ENCODE measurements around the gene ATP2A2. TPM values are rescaled to one million over a fixed set of nuclear protein-coding genes. Genes with fewer than 3 reads are reported as not detected.
"Not testable (repeated sequence)": the region's sequence is repeated elsewhere in the genome, so short reads cannot be mapped to it uniquely, and the experiment has no call there.

The ATP2A2 gene
- total RNA-seq, 1 donor from 2014 or later, result 515 TPM

DNA sequence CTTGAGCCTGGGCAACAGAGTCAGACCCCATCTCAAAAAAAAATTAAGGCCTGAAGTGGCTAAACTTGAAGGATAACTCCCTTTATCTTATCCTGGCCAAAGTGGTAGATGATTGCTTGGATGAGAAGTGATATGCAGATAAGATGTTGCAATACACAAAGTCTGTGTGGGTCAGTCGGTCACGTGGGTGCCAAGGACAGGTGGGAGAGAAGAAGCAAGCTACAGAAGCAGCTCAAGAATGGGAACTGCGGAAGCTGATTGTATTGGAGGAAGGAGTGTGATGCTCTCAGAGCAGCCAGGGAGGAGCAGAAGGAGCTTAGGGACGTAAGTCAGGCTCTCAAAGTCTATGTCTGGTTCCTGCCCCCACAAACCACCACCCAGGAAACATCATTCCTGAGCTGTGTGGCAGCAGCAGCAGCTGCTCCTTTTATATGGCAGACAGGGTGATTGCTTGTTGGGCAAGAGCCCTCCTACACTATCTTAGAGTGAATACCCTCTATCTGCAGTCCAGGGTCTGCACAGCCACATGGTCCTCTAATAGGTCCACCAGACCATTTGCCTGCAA, 54.5 kb downstream of the ATP2A2 start:
- H3K27me3 ChIP-seq (ENCODE audit: control insufficient read depth in 3 of 3, insufficient read depth in 3 of 3, low read length in 3 of 3), result no peaks in the 10 kb centered on the region
- no peaks in the 10 kb centered on the region for H3K9me3 ChIP-seq (ENCODE audit: control insufficient read depth in 3 of 3, low read length in 3 of 3)
- H3K4me3 ChIP-seq (ENCODE audit: low read length in 3 of 3), result no peak overlapping the region
- no peak overlapping the region for H3K27ac ChIP-seq (ENCODE audit: low read depth, low read length)
- H3K36me3 ChIP-seq (ENCODE audit: control insufficient read depth in 3 of 3, insufficient read depth in 3 of 3, low read length in 3 of 3), result peaks cover 76 to 82% (median 81%) of the 10 kb centered on the region in 3 donors
- H3K4me1 ChIP-seq (ENCODE audit: control insufficient read depth in 3 of 3, insufficient read depth in 3 of 3, low read length in 3 of 3), result peaks cover 5 to 18% (median 9%) of the 10 kb centered on the region in 3 donors
- no peak overlapping the region for H3K9ac ChIP-seq (ENCODE audit: low read depth in 1 of 3, low read length in 3 of 3)

DNA sequence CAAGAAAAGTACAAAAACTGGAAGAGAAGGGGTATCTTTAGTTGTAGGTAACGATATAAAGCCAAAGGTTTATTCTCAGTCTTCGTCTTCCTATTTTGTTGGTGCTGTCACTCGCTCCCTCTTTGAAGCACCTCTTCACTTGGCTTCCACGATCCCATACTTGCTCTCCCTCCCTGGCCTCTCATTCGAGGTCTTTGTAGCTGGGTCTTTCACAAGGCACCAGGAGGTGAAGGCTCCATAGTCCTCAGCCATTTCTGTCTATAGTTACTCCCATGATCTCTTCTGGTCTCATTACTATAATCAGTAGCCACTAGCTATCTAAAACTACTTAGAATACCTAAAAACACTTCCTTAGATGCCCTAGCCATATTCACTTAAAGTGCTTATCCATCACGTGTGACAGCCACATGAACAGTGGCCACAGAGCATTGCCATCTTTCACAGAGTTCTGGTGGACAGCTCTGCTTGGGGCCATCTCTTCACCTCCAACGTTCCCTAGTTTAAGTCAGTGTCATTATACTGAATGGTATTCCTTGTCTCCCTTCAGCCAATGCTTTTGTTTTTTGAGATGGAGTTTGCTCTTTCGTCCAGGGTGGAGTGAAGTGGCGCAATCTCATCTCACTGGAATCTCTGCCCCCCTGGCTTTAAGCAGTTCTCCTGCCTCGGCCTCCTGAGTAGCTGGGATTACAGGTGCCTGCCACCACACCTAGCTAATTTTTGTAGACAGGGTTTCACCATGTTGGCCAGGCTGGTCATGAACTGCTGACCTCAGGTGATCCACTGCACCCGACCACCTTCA, 57.1 kb downstream of the ATP2A2 start:
- Histone ChIP-seq H3K27ac (ENCODE audit: low read depth, low read length) (no peak overlapping the region), H3K9ac (ENCODE audit: low read depth in 1 of 3, low read length in 3 of 3) (no peak overlapping the region), H3K36me3 (ENCODE audit: control insufficient read depth in 3 of 3, insufficient read depth in 3 of 3, low read length in 3 of 3) (peaks cover 88 to 90% (median 88%) of the 10 kb centered on the region in 3 donors), H3K9me3 (ENCODE audit: control insufficient read depth in 3 of 3, low read length in 3 of 3) (no peaks in the 10 kb centered on the region), H3K4me3 (ENCODE audit: low read length in 3 of 3) (no peak overlapping the region), H3K4me1 (ENCODE audit: control insufficient read depth in 3 of 3, insufficient read depth in 3 of 3, low read length in 3 of 3) (peaks cover 0 to 16% (median 10%) of the 10 kb centered on the region in 3 donors), H3K27me3 (ENCODE audit: control insufficient read depth in 3 of 3, insufficient read depth in 3 of 3, low read length in 3 of 3) (no peaks in the 10 kb centered on the region)

DNA sequence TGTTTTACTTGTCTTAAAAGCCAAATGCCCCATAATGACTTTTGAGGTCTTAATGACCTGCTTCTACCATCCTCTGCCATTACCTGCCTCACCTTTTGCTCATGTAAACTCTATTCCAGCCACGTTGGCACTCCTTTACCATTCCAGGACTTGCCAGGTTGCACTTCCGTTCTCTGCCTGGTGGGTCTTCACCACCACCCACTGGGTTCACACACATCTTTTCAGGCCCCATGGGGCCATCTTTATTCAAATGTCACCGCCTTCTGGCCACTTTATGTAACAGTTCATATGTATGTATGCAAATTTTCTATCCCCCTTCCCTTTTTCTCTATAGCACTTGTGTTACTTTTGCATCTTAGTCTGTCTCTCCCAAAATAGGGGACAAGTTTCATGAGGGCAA, 57.7 kb downstream of the ATP2A2 start:
- Histone ChIP-seq H3K9me3 (ENCODE audit: control insufficient read depth in 3 of 3, low read length in 3 of 3) (no peaks in the 10 kb centered on the region), H3K4me1 (ENCODE audit: control insufficient read depth in 3 of 3, insufficient read depth in 3 of 3, low read length in 3 of 3) (peaks cover 0 to 16% (median 10%) of the 10 kb centered on the region in 3 donors), H3K36me3 (ENCODE audit: control insufficient read depth in 3 of 3, insufficient read depth in 3 of 3, low read length in 3 of 3) (peaks cover 88 to 92% (median 90%) of the 10 kb centered on the region in 3 donors), H3K9ac (ENCODE audit: low read depth in 1 of 3, low read length in 3 of 3) (no peak overlapping the region), H3K27ac (ENCODE audit: low read depth, low read length) (peak overlapping the region; percentile 9), H3K27me3 (ENCODE audit: control insufficient read depth in 3 of 3, insufficient read depth in 3 of 3, low read length in 3 of 3) (no peaks in the 10 kb centered on the region), H3K4me3 (ENCODE audit: low read length in 3 of 3) (no peak overlapping the region)

DNA sequence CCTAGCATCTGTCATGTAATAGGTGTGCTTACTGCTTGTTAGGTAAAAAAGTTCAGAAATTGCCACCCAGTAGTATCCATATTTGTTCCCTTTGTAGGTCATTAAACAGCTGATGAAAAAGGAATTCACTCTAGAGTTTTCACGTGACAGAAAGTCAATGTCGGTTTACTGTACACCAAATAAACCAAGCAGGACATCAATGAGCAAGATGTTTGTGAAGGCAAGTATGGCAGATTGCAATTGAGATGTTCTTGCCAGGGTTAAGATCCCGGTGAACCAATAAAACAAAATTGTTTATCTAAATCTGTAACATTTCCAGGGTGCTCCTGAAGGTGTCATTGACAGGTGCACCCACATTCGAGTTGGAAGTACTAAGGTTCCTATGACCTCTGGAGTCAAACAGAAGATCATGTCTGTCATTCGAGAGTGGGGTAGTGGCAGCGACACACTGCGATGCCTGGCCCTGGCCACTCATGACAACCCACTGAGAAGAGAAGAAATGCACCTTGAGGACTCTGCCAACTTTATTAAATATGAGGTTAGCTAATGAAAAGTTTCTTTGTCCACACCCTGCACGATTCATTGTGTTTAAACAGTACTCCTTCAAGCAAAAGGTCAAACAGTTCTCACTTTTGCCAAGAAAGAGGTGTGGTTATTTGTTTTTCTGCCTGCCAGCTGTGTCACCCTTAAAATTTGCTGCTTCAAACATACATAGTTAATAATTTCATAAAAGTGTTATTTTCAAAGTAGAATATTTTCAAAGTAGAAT, 58.3 kb downstream of the ATP2A2 start:
- no peaks in the 10 kb centered on the region for H3K9me3 ChIP-seq (ENCODE audit: control insufficient read depth in 3 of 3, low read length in 3 of 3)
- H3K9ac ChIP-seq (ENCODE audit: low read depth in 1 of 3, low read length in 3 of 3), result no peak overlapping the region
- H3K4me3 ChIP-seq (ENCODE audit: low read length in 3 of 3), result no peak overlapping the region
- H3K27me3 ChIP-seq (ENCODE audit: control insufficient read depth in 3 of 3, insufficient read depth in 3 of 3, low read length in 3 of 3), result no peaks in the 10 kb centered on the region
- H3K4me1 ChIP-seq (ENCODE audit: control insufficient read depth in 3 of 3, insufficient read depth in 3 of 3, low read length in 3 of 3), result peaks cover 0 to 18% (median 12%) of the 10 kb centered on the region in 3 donors
- H3K27ac ChIP-seq (ENCODE audit: low read depth, low read length), result peak overlapping the region; percentile 9
- peaks cover 88 to 92% (median 90%) of the 10 kb centered on the region in 3 donors for H3K36me3 ChIP-seq (ENCODE audit: control insufficient read depth in 3 of 3, insufficient read depth in 3 of 3, low read length in 3 of 3)

DNA sequence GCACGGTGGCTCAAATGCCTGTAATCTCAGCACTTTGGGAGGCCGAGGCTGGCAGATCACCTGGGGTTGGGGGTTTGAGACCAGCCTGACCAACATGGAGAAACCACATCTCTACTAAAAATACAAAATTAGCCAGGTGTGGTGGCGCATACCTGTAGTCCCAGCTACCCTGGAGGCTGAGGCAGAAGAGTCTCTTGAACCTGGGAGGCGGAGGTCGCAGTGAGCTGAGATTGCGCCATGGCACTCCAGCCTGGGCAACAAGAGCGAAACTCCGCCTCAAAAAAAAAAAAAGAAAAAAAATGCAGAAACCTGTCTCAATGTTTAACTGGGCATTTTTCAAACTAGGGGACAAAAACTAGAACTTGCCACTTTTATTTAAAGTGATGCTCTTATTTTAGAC, 59.2 kb downstream of the ATP2A2 start:
- not testable (repeated sequence) for H3K9ac ChIP-seq (ENCODE audit: low read depth in 1 of 3, low read length in 3 of 3); H3K27me3 ChIP-seq (ENCODE audit: control insufficient read depth in 3 of 3, insufficient read depth in 3 of 3, low read length in 3 of 3); H3K27ac ChIP-seq (ENCODE audit: low read depth, low read length); H3K9me3 ChIP-seq (ENCODE audit: control insufficient read depth in 3 of 3, low read length in 3 of 3); H3K4me3 ChIP-seq (ENCODE audit: low read length in 3 of 3)
- peaks cover 89 to 94% (median 92%) of the 10 kb centered on the region in 3 donors for H3K36me3 ChIP-seq (ENCODE audit: control insufficient read depth in 3 of 3, insufficient read depth in 3 of 3, low read length in 3 of 3)
- H3K4me1 ChIP-seq (ENCODE audit: control insufficient read depth in 3 of 3, insufficient read depth in 3 of 3, low read length in 3 of 3), result peaks cover 0 to 16% (median 14%) of the 10 kb centered on the region in 3 donors

DNA sequence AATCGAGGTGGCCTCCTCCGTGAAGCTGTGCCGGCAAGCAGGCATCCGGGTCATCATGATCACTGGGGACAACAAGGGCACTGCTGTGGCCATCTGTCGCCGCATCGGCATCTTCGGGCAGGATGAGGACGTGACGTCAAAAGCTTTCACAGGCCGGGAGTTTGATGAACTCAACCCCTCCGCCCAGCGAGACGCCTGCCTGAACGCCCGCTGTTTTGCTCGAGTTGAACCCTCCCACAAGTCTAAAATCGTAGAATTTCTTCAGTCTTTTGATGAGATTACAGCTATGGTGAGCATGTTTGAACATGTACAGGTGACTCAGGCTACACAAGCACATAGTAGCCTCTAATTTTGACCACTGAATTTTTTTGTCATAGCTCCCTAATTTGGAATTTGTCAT, 59.7 kb downstream of the ATP2A2 start:
- no peaks in the 10 kb centered on the region for H3K27me3 ChIP-seq (ENCODE audit: control insufficient read depth in 3 of 3, insufficient read depth in 3 of 3, low read length in 3 of 3)
- peaks cover 0 to 13% (median 12%) of the 10 kb centered on the region in 3 donors for H3K4me1 ChIP-seq (ENCODE audit: control insufficient read depth in 3 of 3, insufficient read depth in 3 of 3, low read length in 3 of 3)
- no peaks in the 10 kb centered on the region for H3K9me3 ChIP-seq (ENCODE audit: control insufficient read depth in 3 of 3, low read length in 3 of 3)
- no peak overlapping the region for H3K9ac ChIP-seq (ENCODE audit: low read depth in 1 of 3, low read length in 3 of 3)
- H3K4me3 ChIP-seq (ENCODE audit: low read length in 3 of 3), result no peak overlapping the region
- no peak overlapping the region for H3K27ac ChIP-seq (ENCODE audit: low read depth, low read length)
- H3K36me3 ChIP-seq (ENCODE audit: control insufficient read depth in 3 of 3, insufficient read depth in 3 of 3, low read length in 3 of 3), result peaks cover 89 to 94% (median 92%) of the 10 kb centered on the region in 3 donors

DNA sequence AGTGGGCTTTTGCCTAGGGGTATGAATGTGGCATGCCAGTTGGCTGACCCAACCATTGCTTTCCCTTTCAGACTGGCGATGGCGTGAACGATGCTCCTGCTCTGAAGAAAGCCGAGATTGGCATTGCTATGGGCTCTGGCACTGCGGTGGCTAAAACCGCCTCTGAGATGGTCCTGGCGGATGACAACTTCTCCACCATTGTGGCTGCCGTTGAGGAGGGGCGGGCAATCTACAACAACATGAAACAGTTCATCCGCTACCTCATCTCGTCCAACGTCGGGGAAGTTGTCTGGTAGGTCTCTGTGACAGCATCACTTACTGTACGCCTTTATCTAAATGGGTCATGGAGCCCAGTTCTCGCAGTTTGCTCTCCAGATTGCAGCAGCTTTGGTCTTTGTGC, 61.1 kb downstream of the ATP2A2 start:
- no peaks in the 10 kb centered on the region for H3K27me3 ChIP-seq (ENCODE audit: control insufficient read depth in 3 of 3, insufficient read depth in 3 of 3, low read length in 3 of 3)
- peaks cover 87 to 89% (median 88%) of the 10 kb centered on the region in 3 donors for H3K36me3 ChIP-seq (ENCODE audit: control insufficient read depth in 3 of 3, insufficient read depth in 3 of 3, low read length in 3 of 3)
- no peak overlapping the region for H3K4me3 ChIP-seq (ENCODE audit: low read length in 3 of 3)
- H3K9ac ChIP-seq (ENCODE audit: low read depth in 1 of 3, low read length in 3 of 3), result no peak overlapping the region
- H3K27ac ChIP-seq (ENCODE audit: low read depth, low read length), result no peak overlapping the region
- H3K4me1 ChIP-seq (ENCODE audit: control insufficient read depth in 3 of 3, insufficient read depth in 3 of 3, low read length in 3 of 3), result peaks cover 0 to 16% (median 12%) of the 10 kb centered on the region in 3 donors
- H3K9me3 ChIP-seq (ENCODE audit: control insufficient read depth in 3 of 3, low read length in 3 of 3), result no peaks in the 10 kb centered on the region

DNA sequence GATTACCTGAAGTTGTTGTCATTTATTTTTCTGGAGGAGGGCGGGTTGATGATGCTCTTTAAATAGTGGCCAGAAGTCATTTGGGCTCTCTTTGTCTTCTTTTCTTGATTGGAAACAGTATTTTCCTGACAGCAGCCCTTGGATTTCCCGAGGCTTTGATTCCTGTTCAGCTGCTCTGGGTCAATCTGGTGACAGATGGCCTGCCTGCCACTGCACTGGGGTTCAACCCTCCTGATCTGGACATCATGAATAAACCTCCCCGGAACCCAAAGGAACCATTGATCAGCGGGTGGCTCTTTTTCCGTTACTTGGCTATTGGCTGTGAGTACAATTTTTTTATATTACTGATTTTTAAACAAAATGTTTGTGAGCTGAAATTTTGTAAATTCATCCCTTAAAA, 62.1 kb downstream of the ATP2A2 start:
- no peak overlapping the region for H3K9ac ChIP-seq (ENCODE audit: low read depth in 1 of 3, low read length in 3 of 3)
- no peak overlapping the region for H3K27ac ChIP-seq (ENCODE audit: low read depth, low read length)
- H3K27me3 ChIP-seq (ENCODE audit: control insufficient read depth in 3 of 3, insufficient read depth in 3 of 3, low read length in 3 of 3), result no peaks in the 10 kb centered on the region
- H3K4me3 ChIP-seq (ENCODE audit: low read length in 3 of 3), result no peak overlapping the region
- H3K4me1 ChIP-seq (ENCODE audit: control insufficient read depth in 3 of 3, insufficient read depth in 3 of 3, low read length in 3 of 3), result peaks cover 0 to 16% (median 10%) of the 10 kb centered on the region in 3 donors
- H3K36me3 ChIP-seq (ENCODE audit: control insufficient read depth in 3 of 3, insufficient read depth in 3 of 3, low read length in 3 of 3), result peaks cover 87 to 89% (median 88%) of the 10 kb centered on the region in 3 donors
- H3K9me3 ChIP-seq (ENCODE audit: control insufficient read depth in 3 of 3, low read length in 3 of 3), result no peaks in the 10 kb centered on the region

DNA sequence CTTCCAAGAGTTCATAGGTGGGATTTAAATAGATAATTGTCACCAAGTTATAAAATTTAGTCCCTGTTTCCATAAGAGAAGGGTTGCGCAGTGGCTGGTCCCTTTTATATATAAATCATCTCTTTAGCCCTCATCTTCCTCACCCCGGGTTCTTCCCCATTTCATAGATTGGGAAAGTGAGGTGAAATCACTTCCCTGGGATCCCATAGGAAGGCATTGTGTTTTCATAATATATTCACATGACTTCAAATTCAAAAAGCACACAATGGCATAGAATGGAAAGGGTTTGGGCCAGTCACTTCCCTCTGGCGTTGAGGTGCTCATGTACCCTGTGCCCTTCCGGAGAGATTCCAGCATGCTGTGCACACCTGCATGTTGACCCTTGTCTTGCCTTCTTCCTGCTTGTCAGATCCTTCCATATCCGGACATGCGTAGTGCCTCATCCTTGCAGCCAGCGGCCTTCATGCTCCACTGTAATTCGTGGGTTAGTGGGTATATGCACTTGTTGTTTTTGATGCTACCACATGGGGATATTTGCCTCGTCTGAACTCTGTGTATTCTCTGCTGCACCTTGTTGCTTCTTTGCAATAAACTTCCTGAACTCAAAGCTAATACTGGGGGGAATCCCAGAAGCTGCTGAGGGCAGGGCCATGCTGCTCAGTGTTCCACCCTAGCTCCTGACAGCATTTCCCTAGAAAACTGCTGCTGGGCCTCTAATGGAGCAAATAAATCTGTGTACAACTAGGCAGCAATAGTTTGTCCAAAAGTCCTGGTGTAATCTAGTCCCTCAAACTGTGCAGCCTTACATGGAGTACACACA, 62.9 kb downstream of the ATP2A2 start:
- no peaks in the 10 kb centered on the region for H3K27me3 ChIP-seq (ENCODE audit: control insufficient read depth in 3 of 3, insufficient read depth in 3 of 3, low read length in 3 of 3)
- H3K9ac ChIP-seq (ENCODE audit: low read depth in 1 of 3, low read length in 3 of 3), result no peak overlapping the region
- peaks cover 0 to 16% (median 8%) of the 10 kb centered on the region in 3 donors for H3K4me1 ChIP-seq (ENCODE audit: control insufficient read depth in 3 of 3, insufficient read depth in 3 of 3, low read length in 3 of 3)
- no peak overlapping the region for H3K4me3 ChIP-seq (ENCODE audit: low read length in 3 of 3)
- H3K36me3 ChIP-seq (ENCODE audit: control insufficient read depth in 3 of 3, insufficient read depth in 3 of 3, low read length in 3 of 3), result peaks cover 87 to 90% (median 88%) of the 10 kb centered on the region in 3 donors
- H3K9me3 ChIP-seq (ENCODE audit: control insufficient read depth in 3 of 3, low read length in 3 of 3), result no peaks in the 10 kb centered on the region
- H3K27ac ChIP-seq (ENCODE audit: low read depth, low read length), result no peak overlapping the region
